ENCODE measurements around the gene MCF2L2.

The MCF2L2 gene

DNA sequence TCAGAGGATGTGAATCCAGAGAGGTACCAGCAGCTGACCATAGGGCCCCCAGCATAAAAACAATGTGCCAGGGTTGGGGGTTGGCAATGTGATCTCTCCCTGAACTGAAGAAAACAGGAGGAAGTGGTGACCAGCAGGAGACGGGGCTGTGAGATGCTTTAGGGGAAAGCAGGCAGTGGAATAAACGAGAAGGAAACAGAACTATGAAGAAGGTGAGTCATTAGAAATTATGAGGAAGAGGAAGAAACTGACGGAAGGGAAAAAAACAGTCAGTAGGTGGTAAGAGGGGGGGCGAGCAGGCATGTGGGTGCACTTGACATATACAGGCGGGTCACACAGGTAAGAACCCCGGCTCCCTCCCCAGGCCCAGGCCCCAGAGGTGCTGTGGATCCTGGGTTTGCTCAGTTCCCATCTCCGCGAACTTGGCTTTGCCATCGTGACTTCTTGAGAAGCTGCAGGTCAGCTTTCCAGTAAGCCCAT is 217.5 kb downstream of the MCF2L2 start:
- no peak overlapping the region for H3K27ac ChIP-seq
- TF ChIP-seq, protein P1, sequence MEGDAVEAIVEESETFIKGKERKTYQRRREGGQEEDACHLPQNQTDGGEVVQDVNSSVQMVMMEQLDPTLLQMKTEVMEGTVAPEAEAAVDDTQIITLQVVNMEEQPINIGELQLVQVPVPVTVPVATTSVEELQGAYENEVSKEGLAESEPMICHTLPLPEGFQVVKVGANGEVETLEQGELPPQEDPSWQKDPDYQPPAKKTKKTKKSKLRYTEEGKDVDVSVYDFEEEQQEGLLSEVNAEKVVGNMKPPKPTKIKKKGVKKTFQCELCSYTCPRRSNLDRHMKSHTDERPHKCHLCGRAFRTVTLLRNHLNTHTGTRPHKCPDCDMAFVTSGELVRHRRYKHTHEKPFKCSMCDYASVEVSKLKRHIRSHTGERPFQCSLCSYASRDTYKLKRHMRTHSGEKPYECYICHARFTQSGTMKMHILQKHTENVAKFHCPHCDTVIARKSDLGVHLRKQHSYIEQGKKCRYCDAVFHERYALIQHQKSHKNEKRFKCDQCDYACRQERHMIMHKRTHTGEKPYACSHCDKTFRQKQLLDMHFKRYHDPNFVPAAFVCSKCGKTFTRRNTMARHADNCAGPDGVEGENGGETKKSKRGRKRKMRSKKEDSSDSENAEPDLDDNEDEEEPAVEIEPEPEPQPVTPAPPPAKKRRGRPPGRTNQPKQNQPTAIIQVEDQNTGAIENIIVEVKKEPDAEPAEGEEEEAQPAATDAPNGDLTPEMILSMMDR (conservative IDR thresholded peaks at IDR 0.05) = no peak

DNA sequence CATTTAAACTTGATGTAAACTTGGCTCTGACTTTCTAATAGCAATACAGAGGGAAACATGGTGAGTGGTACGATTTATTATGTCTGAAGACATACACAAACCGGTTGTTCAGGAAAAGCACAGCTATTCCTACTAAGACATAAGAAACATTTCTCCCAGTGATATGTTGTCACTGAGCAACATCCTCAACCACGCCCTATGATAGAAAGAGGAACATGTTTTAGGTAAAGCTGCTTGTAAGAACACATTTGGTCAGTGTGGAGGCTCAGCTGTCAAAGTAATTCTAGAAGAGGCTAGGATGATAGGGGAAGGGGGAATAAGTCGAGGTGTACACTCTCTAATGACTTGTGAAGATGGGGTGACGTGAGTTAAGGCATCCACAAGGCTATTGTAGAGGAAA is 218.1 kb downstream of the MCF2L2 start:
- H3K27ac ChIP-seq = no peak overlapping the region
- TF ChIP-seq, protein P1 (conservative IDR thresholded peaks at IDR 0.05) = no peak

DNA sequence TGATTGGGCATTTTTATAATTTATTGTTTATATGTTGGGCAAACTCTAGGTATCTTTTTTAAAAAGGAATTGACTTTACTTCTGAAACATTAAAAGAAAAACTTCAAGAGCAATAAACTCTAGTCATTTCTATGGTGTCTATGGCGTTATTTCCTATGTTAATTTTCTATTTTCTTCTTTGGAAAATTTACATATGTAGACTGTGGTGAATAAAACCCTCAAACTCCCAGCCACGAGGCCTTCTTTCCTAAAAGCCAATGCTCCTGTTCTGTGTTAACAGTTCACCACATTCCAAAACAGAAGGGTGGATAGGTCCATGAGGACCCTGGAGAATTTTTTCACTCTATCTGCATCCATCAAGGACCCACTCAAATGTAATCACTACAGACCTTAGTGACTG is 219.6 kb downstream of the MCF2L2 start:
- TF ChIP-seq, protein P1 (conservative IDR thresholded peaks at IDR 0.05) = no peak
- no peak overlapping the region for H3K27ac ChIP-seq

- TF ChIP-seq, protein P1 (conservative IDR thresholded peaks at IDR 0.05) = no peak
- H3K27ac ChIP-seq = no peak overlapping the region
Observed at GRCh38 chr3:183208260-183208659, 220.2 kb downstream of the MCF2L2 start.

DNA sequence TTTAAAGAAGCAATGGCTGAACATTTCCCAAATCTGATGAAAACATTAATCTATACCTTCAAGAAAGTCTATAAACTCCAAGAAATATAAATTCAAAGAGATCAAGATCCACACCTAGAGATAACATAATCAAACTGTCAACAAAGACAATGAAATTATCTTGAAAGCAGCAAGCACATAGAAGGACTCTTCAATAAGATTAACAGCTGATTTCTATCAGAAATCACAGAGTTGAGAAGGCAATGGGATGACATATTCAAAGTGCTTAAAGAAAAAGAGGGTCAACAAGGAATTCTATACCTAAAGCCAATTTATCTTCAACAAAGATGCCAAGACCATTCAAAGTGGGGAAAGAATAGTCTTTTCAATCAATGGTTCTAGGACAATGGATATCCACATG is 224.7 kb downstream of the MCF2L2 start:
- no peak overlapping the region for H3K27ac ChIP-seq
- TF ChIP-seq, protein P1 (conservative IDR thresholded peaks at IDR 0.05) = no peak

DNA sequence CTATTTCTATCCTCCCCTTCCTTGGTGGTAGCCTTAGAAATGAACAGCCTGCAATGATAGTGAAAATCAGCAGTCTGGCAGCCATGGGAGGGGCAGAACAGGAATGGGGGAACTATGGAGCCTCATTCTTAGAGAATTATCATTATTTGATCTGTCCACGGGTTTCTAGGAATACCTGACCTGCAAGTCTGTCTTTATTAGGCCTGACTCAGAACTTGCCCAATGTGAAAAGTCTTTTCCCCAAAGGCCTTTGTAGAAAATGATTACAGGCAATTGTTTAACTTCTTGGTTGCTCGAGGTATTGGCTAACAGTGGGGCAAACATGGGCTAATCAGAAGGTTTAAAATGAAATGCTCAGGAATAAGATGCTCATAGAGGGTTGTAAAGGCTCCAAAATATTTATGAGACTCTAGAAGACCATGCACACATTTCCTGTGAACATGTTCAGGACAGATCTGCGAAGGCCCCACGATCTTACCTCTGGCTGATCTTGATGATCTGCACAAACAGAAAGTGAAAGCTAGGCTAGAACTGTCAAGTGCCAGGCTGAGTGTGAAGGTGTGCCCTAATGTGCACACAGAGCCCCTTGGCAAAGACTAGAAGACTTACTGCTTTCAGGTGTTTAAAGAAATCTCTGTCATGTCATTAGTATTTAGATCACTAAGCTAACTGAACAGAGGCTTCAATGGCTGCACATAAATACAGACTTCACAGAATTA is 226.3 kb downstream of the MCF2L2 start:
- H3K27ac ChIP-seq = no peak overlapping the region
- TF ChIP-seq, protein P1 (conservative IDR thresholded peaks at IDR 0.05) = no peak

DNA sequence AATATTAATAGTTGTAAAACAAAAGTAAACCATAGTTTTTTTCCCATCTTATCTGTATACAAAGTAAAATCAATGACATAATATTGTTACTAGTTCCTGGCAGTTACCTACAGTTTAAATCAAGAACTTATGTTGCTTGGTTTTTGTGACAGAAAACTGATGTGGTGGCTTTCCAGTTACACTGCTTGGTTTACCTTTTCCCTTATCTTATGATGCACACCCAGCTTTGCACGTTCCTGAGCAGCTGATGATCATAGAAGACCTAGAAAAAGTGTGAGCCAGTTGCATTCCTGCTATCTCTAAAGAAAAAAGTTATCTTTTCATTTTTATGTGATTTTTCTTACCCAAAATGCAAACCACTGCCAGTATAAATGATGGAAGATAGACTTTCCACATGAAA is 229.5 kb downstream of the MCF2L2 start:
- TF ChIP-seq, protein P1 (conservative IDR thresholded peaks at IDR 0.05) = no peak
- no peak overlapping the region for H3K27ac ChIP-seq

Measured in VCaP (cell line).